Vagina (tissue), 2 donors: Measurements from ENCODE around the gene TOMM22.

Source experiments
- POLR2A ChIP-seq, 2 donors: fragments of 450-650 bp; IDR thresholded peaks; one replicate each; pipeline ENCODE4 v1.6.1; 2017; ENCODE audit warnings: antibody characterized with exemption in 2 of 2, mild to moderate bottlenecking in 2 of 2, moderate library complexity in 2 of 2
- TF ChIP-seq, protein P1 (sequence below), 3 experiments: fragments of 450-650 bp in 2 of 3; fragments of 200-600 bp in 1 of 3; sonication (generic) in 1 of 3; IDR thresholded peaks; one replicate each; pipeline ENCODE4 v1.5.1; 2017 to 2019; ENCODE audit warnings: antibody characterized with exemption in 3 of 3, mild to moderate bottlenecking in 2 of 3, moderate library complexity in 2 of 3

GRCh38 chr22:38716271-38716670, 34.5 kb downstream of the TOMM22 start:
- TF ChIP-seq, protein P1, sequence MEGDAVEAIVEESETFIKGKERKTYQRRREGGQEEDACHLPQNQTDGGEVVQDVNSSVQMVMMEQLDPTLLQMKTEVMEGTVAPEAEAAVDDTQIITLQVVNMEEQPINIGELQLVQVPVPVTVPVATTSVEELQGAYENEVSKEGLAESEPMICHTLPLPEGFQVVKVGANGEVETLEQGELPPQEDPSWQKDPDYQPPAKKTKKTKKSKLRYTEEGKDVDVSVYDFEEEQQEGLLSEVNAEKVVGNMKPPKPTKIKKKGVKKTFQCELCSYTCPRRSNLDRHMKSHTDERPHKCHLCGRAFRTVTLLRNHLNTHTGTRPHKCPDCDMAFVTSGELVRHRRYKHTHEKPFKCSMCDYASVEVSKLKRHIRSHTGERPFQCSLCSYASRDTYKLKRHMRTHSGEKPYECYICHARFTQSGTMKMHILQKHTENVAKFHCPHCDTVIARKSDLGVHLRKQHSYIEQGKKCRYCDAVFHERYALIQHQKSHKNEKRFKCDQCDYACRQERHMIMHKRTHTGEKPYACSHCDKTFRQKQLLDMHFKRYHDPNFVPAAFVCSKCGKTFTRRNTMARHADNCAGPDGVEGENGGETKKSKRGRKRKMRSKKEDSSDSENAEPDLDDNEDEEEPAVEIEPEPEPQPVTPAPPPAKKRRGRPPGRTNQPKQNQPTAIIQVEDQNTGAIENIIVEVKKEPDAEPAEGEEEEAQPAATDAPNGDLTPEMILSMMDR (IDR thresholded peaks at IDR 0.05) = no peak
- TF ChIP-seq POLR2A (IDR thresholded peaks at IDR 0.05) = no peak
